Posterior vena cava (tissue), 2 donors: Measurements from ENCODE around the gene FHIT. TPM values are rescaled to one million over a fixed set of nuclear protein-coding genes. Genes with fewer than 3 reads are reported as not detected.

Source experiments
- DNase-seq: peaks from one replicate; pipeline ENCODE4 v3.0.0-alpha.2; 2020; ENCODE audit warnings: low spot score
- intact Hi-C, 2 donors: fragments of 100-400 bp; cut with DNase I; formaldehyde crosslinking; loops; one replicate each; pipeline versions ENCODE4 v1.14.1 to v1.14.2; 2022 to 2023
- total RNA-seq, 2 donors: library from RNA; stranded (reverse); fragmentation: NEBNext Ultra II Directional; extraction: Animal tissue kit (Norgen Biotek cat#: 25700); gene quantifications; one replicate each; pipeline ENCODE4 v1.2.1, GENCODE V29; 2021
- donor health status: DM: yes; HTN: yes; CAD: no.
- donor health status: DM: yes; HTN: yes; CAD: no.

Gene FHIT
- total RNA-seq, 2 donors from 2014 or later, result 6.0 to 9.2 TPM

- intact Hi-C loops, result no loop called here
Observed at GRCh38 chr3:60064210-60065178, 1186.8 kb downstream of the FHIT start.

GRCh38 chr3:60056404-60056803, 1194.8 kb downstream of the FHIT start:
- no peak for DNase-seq
- intact Hi-C loops, result no loop called here

More at GRCh38 chr3:60064210-60065178, 1186.8 kb downstream of the FHIT start:
- no peak for DNase-seq

GRCh38 chr3:60055765-60056164, 1195.5 kb downstream of the FHIT start:
- intact Hi-C loops, result no loop called here
- no peak for DNase-seq

- intact Hi-C loops, result no loop called here
- DNase-seq, result no peak
Observed at GRCh38 chr3:60053526-60054265, 1197.6 kb downstream of the FHIT start.

- intact Hi-C loops, result no loop called here
- no peak for DNase-seq
Observed at GRCh38 chr3:60048447-60048848, 1202.8 kb downstream of the FHIT start.

- DNase-seq, result no peak
- intact Hi-C loops, result no loop called here
Observed at GRCh38 chr3:60047426-60048200, 1203.6 kb downstream of the FHIT start.

- intact Hi-C loops, result no loop called here
Observed at GRCh38 chr3:60046210-60046609, 1205.0 kb downstream of the FHIT start.

GRCh38 chr3:60045686-60046085, 1205.6 kb downstream of the FHIT start:
- no peak for DNase-seq
- intact Hi-C loops, result no loop called here

More at GRCh38 chr3:60046210-60046609, 1205.0 kb downstream of the FHIT start:
- no peak for DNase-seq

GRCh38 chr3:60036803-60037202, 1214.4 kb downstream of the FHIT start:
- intact Hi-C loops, result no loop called here
- no peak for DNase-seq

GRCh38 chr3:60033901-60034453, 1217.3 kb downstream of the FHIT start:
- intact Hi-C loops, result no loop called here
- DNase-seq, result no peak

GRCh38 chr3:60030982-60031381, 1220.3 kb downstream of the FHIT start:
- intact Hi-C loops, result no loop called here
- DNase-seq, result no peak

- no peak for DNase-seq
- intact Hi-C loops, result no loop called here
Observed at GRCh38 chr3:60028233-60028632, 1223.0 kb downstream of the FHIT start.

GRCh38 chr3:60027335-60027734, 1223.9 kb downstream of the FHIT start:
- intact Hi-C loops, result no loop called here
- no peak for DNase-seq

GRCh38 chr3:60025096-60026050, 1225.9 kb downstream of the FHIT start:
- intact Hi-C loops, result no loop called here
- DNase-seq, result no peak

- no peak for DNase-seq
- intact Hi-C loops, result no loop called here
Observed at GRCh38 chr3:60024400-60024799, 1226.9 kb downstream of the FHIT start.

- no peak for DNase-seq
- intact Hi-C loops, result no loop called here
Observed at GRCh38 chr3:60023189-60023588, 1228.1 kb downstream of the FHIT start.

- DNase-seq, result no peak
- intact Hi-C loops, result no loop called here
Observed at GRCh38 chr3:60017631-60018030, 1233.6 kb downstream of the FHIT start.

GRCh38 chr3:60015032-60015705, 1236.1 kb downstream of the FHIT start:
- intact Hi-C loops, result no loop called here
- DNase-seq, result no peak
